Measurements from ENCODE around the gene HLCS.

Gene HLCS

GRCh38 chr21:36706951-36707762, 259.3 kb downstream of the HLCS start:
- no peak for DNase-seq (ENCODE audit: low read depth in 2 of 2, low spot score in 1 of 2)

DNA sequence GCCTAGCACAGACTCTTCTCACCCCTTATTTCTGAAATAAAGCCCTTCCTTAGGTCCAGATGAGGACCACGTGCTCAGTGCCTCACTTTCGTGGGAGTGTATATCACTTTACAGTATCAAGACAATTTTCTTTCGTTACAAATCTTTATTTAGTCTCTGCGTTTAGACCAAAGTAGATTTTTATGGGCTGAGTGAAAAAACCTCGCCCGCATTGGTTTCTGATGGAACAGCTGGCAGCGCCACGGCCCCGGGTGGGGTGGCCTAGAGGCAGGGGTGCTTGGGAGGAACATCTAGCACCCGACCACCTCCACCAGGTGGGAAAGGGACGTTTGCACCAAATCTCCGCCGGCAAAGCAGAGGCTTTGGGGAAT, 260.0 kb downstream of the HLCS start:
- DNase-seq (ENCODE audit: low read depth in 2 of 2, low spot score in 1 of 2) = no peak

GRCh38 chr21:36705679-36706481, 260.6 kb downstream of the HLCS start:
- DNase-seq (ENCODE audit: low read depth in 2 of 2, low spot score in 1 of 2) = no peak

GRCh38 chr21:36704958-36705678, 261.4 kb downstream of the HLCS start:
- DNase-seq (ENCODE audit: low read depth in 2 of 2, low spot score in 1 of 2) = no peak

DNA sequence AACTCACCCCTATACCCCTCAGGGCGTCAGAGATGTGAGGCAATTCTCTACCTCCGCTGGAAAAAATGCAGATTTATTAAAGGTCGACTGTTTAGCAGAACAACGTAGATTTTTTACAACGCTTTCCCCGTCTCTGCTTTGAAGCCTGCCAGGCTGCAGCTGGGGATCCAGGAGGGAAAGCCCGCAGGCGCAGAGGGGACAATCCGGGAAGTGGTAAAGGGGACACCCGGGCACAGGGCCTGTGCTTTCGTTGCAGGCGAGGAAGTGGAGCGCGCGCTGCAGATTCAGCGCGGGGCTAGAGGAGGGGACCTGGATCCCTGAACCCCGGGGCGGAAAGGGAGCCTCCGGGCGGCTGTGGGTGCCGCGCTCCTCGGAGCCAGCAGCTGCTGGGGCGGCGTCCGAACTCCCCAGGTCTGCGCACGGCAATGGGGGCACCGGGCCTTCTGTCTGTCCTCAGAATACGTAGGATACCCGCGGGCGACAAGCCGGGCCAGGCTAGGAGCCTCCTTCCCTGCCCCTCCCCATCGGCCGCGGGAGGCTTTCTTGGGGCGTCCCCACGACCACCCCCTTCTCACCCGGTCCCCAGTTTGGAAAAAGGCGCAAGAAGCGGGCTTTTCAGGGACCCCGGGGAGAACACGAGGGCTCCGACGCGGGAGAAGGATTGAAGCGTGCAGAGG, 262.1 kb downstream of the HLCS start:
- DNase-seq (ENCODE audit: low read depth in 2 of 2, low spot score in 1 of 2) = no peak

GRCh38 chr21:36703626-36704280, 262.7 kb downstream of the HLCS start:
- DNase-seq (ENCODE audit: low read depth in 2 of 2, low spot score in 1 of 2) = no peak

GRCh38 chr21:36703123-36703522, 263.3 kb downstream of the HLCS start:
- no peak for DNase-seq (ENCODE audit: low read depth in 2 of 2, low spot score in 1 of 2)

DNA sequence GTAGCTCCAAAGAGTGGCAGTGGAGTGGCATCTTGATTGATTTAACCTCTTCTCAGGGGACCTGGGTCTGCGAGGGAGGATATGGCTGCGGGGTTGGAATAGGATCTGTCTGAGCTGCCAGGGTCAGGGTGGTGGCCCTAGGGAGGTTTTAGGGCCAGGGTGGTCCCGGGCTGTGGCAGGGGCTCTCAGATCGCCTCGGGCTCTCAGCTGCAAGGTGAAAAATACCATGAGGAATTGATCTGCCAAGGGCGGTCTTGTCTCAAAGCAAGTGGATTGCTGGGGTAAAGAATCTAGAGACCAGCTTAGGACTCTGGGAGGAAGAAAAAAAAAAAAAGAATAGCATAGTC, 263.9 kb downstream of the HLCS start:
- DNase-seq (ENCODE audit: low read depth in 2 of 2, low spot score in 1 of 2) = no peak

GRCh38 chr21:36701756-36702621, 264.5 kb downstream of the HLCS start:
- no peak for DNase-seq (ENCODE audit: low read depth in 2 of 2, low spot score in 1 of 2)

- DNase-seq (ENCODE audit: low read depth in 2 of 2, low spot score in 1 of 2) = no peak
Observed at GRCh38 chr21:36700971-36701755, 265.3 kb downstream of the HLCS start.
